Sigmoid colon (tissue), 4 donors: ENCODE measurements around the gene MAP2K3.
"Not testable (repeated sequence)": the region's sequence is repeated elsewhere in the genome, so short reads cannot be mapped to it uniquely, and the experiment has no call there.

ENCODE experiments used
- CTCF ChIP-seq, 4 experiments: fragments of 450-650 bp in 3 of 4; fragments of 200-600 bp in 1 of 4; IDR thresholded peaks; one replicate each; pipeline ENCODE4 v1.5.1; 2016 to 2019; ENCODE audit warnings: antibody characterized with exemption in 4 of 4, mild to moderate bottlenecking in 3 of 4, moderate library complexity in 2 of 4
- EP300 ChIP-seq, 4 donors: sonication (generic); formaldehyde crosslinking; IDR thresholded peaks; one replicate each; pipeline ENCODE4 v1.6.1; 2017; ENCODE audit warnings: antibody characterized with exemption in 4 of 4
- POLR2A ChIP-seq, 2 donors: fragments of 450-650 bp; IDR thresholded peaks; one replicate each; pipeline ENCODE4 v1.6.1; 2016; ENCODE audit warnings: antibody characterized with exemption in 2 of 2, mild to moderate bottlenecking in 2 of 2, moderate library complexity in 2 of 2
- POLR2AphosphoS5 ChIP-seq, 4 donors: sonication (generic); formaldehyde crosslinking; IDR thresholded peaks; one replicate each; pipeline ENCODE4 v1.6.1; 2017; ENCODE audit warnings: antibody characterized with exemption in 4 of 4

DNA sequence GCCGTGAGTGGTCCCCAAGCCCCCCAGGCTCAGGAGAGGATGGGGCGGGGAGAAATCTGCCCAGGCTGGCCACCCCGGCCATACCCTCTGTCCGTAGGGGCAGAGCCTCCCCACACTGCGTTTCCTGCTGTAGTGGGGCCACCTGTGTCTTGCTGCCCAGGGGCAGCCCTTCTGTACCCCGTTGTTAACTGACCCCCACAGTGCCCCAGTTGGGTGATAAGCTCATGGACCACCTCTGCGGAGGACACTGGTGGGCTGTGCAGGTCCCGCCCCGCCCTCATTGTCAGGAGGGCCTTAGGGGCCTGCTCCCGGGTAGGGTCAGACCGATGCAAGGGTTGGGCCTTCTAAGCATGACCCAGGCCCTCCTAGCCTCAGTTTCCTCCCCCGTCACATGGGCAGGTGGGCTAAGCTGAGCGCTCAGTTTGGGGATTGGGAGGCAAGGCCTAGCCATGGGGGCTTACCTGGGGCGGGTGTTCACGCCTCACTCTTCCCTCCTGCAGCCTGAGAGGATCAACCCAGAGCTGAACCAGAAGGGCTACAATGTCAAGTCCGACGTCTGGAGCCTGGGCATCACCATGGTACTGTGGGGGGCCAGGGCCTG lies 20.1 kb downstream of the MAP2K3 start:
- not testable (repeated sequence) for TF ChIP-seq CTCF, POLR2A, EP300, POLR2AphosphoS5 (IDR thresholded peaks at IDR 0.05)
